NCI-H510A (cell line): ENCODE data around the gene GSN.

Experiments
- DNase-seq: peaks from one replicate; lab custom pipeline; 2025; lab: John Stamatoyannopoulos, UW

The GSN gene

DNA sequence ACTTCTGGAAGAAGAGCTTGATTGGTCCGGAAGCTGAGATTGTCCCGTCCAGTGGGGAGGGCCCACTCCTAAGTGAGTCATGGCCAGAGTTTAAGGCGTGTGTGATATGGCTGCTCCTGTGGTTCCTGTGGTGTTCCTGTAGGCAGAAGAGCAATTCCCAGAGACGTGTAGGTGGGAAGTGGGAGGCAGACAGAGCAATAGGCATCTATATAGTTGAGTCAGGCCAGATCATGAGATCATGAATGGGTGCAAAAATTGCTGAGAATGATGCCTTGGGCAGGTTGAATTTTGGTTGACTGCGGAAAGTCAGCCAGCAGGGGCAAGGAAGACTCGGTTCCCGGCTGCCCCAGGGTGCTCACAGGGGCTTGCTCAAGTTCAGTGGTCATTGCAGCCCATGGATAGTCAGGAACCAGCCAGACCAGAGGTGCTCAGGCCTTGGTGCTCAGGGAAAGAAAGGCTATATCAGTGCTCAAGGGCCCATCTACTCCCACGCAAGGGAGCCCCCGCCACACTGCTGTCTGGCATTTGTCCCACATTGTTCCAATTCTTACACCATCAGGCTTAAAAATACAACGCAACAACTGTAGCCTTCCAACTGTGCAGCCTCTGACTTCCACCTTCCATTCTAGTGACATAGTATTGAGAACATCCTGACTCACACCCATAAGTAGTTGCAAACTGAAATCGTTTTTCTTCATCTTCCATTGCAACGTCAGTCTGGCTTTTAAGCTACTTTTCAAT is 21.0 kb upstream of the GSN start:
- DNase-seq = no peak

DNA sequence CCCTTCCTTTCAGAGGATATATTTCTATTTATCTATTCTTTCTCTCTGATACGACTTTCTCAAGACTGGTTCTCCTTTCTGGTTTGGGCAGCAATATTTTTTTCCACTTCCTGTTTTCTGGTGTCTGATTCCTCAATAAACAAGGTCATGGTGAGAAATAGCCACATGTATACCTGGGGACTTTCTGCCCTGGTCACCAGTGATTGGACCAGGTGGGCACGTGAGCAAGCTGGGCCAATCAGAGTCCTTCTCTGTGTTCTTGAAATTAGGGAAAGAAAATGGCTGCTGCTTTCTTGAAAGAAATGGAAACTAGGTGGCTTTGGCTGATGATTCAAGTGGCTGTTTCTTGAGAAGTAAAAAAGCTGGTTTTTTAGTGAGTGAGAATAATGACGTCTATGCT is 18.4 kb upstream of the GSN start:
- DNase-seq = no peak

DNA sequence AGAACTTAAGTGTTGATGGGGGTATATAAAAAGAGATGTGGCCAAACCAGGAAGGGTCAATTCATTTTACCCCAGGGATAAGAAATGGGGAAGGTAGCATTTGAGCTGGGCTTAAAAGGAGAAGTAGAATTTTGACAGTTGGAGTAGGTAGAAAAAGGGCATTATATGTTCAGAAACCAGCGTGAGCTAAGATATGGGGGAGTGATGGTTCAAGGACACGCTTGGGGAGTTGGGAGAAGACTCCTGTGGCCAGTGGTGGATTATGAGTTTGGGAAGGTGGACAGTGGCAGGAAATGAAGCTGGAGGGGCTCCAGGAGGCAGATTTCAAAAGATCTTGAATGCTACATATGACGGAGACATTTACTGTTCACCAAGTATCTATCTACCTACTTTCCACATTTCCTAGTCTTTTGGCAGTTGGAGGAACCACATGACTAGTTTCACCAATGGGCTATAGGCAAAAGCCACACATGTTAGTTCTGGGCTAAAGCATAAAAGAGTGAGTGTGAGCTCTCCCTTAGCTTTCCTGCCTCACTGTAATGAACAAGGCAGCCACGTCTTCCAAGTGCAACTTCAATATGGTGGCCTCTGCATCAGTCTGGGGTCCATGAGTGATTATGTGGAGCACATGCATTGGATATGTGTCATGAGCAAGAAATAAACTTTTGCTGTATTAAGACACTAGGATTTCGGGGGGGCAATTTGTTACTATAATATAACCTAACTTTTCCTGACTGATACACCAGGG is 15.7 kb upstream of the GSN start:
- DNase-seq = no peak

DNA sequence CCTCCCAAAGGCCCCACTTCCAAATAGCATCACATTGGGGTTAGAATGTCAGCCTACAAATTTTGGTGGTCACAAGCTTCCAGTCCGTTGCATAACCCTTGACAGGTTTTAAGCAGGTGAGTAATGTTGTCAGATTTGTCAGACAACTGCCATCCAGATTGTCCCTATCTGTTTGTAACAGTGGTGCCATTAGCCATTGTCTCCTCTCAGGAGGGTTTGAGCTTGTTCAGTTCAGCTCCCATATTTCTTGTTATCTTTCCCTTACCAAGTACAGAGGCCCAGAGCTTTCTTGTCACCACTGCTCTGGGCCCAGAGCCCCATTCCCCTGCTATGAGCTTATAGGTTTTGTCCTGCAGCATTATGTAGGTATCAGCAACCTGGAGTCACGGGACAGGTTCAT is 14.8 kb upstream of the GSN start:
- DNase-seq = no peak

DNA sequence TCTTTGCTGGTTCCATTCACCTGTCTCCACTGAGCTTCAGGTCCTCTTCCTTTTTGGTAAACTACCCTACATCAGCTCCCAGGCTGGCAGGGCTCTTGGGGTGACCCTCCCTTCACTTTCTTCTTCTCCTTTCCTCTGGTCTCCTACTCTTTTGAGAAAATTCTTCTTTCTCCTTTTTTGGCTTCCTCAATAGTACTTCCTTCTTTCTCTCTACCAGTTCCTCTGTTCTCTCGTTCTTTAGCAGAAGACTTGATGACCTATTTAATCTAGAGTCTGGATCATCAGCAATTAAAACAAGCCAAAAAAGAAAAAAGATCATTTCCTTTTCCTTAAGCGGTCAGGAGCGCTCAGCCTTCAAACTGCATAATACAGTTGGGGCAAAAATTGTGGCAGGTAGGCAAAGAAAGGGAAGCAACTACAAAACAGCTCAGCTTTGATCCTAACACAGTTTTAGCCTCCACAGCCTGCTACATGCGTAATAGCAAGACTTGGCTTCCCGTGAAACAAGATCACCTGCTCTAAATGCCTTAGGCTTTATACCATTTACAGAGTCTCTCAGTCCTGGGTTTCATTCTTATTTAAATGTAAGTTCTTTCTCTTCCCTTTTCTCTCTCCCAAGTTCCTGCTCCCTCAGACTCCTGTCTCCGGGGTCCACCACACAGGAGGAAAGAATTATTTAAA is 14.0 kb upstream of the GSN start:
- DNase-seq = no peak

DNA sequence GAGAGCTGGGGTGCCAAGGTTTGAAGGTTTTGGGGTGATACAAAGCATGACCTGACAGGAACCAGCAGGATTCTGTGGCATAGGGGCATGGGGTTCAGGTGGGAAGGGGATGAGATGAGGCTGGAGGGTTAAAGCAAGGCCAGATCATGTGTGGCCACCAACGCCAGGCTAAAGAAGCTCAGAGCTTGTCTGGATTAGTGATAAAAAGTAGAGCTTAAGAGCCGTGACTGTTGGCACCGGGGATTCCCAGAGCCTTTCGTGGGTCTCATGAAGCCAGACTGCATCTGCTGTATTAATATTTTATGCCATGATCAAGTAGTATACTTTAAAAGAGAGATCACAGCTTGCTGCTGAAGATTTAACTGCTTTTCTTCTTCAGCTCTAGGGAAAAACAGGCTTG is 8.5 kb upstream of the GSN start:
- no peak for DNase-seq

DNA sequence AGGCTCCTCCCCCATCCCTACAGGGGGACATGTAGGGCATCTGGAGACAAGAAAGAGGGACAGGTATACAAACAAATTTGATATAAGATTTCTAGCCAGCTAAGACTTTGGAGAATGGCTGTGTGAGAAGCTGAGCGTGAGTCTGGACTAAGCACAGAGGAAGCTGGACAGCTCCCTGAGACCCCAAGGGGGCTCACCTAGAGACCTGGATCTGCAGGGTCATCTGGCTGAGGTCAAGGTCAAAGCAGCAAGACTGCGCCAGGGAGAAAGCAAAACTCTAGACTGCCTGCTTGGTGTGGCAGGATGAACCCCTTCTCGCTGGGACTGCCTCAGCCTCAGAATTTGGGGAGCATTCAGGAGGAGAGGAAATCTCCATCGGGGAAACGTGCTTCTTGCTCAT is 8.0 kb upstream of the GSN start:
- DNase-seq = no peak

DNA sequence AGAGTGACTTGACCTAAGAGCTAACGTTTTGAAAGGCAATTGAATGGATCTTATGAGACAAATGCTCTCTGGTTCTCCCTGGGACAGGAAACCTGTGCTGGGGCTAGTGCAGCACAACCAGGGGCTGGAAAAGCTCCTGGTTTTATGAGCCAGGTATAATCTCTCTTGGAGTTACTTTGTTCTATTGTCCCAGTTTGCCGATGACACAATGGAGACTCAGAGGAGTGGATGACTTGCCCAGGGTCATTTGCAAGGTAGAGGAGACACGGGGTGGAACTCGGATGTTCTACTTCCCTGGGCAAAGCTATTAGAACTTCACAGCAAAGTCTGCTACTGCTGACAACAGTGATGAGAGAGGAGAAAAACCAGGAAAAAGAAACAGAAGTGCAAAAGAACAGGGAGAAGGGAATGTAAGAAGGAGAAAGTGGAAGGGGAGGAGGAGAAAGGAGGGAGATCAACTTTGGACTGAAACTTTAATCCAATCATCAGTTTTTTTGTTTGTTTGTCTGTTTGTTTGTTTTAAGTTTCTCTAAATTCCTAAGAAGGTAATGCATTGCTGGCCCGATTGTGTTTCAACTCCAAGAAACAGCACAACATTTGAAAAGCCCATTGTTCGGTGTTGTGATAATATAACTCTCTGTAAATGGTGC is 7.4 kb upstream of the GSN start:
- no peak for DNase-seq

DNA sequence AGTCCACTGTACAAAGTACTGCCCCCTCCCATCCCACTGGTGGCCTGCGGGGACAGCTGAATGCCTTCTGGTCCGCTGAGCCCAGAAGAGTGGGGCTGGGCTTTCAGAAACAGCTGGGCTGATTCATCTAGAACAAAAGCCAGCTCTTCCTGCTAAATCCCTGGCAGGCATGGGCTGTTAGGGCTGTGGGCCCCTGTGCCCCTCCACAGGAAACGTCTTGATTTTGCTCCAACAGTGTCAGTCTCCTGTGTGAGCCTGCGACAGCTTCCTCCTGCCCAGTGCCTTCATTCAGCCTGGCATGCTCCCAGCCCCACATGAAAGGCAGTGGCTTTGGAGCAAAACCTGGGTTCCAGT is 6.9 kb upstream of the GSN start:
- DNase-seq = no peak

DNA sequence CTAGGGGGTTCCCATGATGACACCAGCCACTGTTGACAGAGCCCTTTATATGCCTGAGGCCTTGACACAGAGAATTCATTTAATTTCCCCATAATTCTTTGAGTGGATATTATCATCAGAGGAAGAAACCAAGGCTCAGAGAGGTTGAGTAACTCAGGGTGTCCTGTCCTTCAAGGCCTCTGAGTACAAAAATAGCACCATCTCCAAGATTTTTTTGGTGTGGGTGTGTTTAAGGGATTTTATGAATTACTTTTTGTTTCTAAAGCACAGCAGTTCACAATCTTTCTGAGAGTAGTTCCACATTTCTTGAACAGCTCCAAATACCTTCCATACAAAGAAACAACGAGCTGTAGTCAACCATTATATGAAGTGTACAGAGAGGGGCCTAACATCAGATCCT is 6.2 kb upstream of the GSN start:
- no peak for DNase-seq

DNA sequence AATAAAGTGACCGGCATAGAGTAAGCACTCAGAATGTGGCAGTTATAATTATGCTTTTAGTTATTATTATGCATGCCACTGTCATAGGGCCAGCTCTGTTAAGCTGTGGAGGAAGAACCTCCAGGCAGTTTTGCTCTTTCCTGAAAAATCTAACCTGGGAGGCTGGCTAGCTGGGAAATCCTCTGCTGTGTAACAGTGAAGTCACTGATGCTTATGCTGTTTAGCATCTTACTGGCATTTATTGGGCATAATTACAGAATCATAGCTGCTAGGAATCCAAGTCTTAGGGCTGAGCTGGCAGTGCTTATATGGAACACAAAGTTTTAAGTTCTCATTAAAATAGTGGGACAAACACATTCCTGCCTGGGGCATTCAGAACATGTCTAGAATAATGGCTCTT is 5.5 kb upstream of the GSN start:
- no peak for DNase-seq

DNA sequence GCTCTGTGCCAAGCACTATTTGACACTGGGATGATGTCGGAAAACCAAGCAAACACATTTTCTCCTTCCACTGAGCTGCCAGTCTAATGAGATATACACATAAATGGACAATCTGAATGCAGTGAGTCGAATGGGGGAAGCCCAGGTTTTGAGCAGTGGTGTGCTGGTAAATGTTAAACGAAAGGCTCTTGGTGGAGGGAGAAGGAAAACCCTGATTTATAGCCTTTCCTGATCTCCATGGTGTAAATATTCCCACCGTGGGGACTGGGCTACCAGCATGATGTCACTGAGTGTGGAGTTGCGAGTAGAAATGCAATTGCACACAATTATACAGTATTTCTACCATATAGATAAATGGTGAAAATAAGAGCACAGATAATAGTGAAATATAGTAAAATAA is 5.0 kb upstream of the GSN start:
- no peak for DNase-seq

DNA sequence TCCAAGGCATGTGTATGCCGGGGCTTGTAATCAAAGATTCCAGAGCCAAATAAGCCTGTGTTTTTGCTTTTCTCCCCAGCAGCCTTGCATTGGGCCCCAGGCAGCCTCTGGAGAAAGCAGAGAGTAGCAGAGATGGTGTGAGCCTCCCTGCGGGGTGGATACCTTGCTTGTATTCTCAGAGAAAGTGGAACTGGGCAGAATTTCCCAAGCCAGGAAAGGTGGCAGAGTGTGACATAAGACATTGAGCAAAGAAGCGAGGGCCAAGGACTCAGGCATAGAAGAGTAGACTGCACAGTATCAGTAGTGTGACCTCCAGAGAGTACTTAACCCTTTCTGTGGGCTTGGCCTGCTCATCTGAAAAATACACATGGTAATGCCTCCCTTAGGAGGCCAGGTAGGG is 1.6 kb upstream of the GSN start:
- DNase-seq = no peak

DNA sequence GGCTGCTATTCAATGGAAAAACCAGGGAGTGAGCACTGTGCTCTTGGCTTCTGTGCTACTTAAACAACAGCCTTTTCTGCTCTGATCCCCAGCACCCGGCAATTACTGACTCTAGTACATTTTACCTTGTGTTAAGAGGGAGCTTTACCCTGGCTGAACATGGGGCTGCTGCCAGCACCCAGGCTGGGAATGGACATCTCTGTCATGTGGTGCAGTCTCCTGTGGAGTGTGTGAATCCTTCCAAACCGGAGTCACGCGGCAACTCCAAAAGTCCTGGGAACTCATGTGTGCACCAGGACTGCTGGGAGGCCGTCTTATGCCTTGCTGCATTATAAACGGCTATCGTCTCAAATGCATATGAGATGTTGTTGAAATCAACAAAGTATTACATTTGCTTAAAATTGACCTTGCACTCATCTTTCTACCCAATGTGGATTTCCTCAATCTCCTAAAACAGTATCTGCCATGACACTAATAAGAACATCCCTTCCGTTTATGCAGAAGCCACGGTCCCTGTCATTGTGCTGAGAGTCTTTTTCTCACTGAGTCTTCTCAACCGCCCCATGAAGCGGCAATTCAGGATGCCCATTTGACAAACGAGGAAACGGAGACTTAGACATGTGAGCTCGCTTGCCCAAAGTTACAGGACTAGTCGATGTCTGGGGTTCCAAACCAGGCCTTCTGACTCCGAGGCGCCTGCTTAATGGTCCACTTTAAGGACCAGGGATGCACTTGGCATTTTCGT is 884 bp upstream of the GSN start:
- no peak for DNase-seq

DNA sequence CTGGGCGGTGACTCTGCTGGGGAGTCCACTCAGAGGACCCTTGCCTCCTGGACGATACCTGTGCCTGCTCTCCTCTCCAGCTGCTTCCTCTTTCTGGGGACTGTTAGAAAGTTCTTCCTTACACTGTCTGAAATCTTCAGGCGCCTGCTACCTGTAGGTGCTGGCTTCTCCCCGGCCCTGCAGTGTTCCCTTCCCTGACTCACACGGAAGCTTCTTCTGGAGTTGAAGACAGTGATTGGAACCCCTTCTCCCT is 562 bp downstream of the GSN start:
- no peak for DNase-seq

DNA sequence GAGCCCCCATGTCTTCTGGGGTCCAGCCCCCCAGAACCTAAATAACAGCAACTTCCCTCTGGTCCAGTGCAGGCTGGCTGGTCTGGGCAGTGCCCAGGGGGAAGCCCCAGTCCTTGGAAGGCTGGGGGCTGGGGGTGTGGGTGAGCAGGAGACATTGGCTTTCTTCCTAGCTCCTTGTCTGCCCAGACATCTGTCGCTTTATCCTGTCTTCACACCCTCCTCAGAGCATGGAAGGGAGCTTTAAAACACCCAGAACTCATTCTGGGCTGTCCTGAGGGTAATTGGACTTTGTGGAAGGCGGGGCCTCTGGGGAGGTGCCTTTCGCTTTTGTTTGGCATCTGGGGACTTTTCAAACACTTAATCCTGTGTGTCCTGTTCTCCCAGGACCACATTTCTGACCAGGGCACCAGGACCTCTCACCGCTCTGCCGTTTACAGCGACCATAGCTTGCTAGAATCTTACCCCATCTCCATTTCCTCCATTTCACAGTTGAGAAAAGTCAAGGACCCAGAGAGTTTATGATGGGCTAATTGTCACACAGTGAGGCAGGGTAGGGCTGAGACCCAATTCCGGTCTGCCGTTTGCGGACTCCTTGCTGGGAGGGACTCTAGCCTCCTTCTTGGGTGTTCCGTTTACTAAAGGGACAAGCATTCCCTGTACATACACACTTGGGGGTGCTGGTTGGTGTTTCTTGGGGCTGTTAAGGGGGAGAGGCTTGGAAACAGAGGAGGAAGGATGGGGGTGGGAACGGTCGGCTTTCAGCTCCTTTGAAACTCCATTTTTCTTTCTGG is 1.1 kb downstream of the GSN start:
- DNase-seq = no peak

DNA sequence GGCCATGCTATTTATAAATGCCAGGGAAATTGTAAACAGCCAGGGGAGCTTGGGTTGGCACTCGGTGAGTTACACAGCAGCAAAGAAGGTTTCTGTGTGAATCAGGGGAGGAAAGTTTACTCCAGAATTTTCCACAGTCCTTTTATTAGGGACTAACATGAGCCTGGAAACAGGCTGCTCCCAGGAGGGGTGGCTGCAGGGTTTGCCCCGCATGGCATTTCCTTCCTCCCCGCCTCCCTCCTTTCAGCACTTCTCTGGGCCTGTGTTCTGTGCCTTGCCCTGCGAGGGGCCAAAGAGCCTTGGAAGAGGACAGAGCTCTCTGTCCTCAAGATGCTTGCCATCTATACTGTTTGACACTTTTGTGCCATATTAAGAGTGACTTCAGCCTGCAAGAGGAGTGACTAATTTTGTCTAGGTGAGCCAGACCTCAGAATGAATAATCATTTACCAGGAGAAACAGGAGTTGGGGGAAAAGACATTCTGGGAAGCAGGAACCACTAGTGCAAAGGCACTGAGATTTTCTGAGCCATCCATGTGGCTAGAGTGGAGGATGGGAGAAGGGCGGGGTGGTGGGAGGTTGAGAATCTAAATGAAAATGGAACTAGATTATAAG is 1.8 kb downstream of the GSN start:
- DNase-seq = no peak

DNA sequence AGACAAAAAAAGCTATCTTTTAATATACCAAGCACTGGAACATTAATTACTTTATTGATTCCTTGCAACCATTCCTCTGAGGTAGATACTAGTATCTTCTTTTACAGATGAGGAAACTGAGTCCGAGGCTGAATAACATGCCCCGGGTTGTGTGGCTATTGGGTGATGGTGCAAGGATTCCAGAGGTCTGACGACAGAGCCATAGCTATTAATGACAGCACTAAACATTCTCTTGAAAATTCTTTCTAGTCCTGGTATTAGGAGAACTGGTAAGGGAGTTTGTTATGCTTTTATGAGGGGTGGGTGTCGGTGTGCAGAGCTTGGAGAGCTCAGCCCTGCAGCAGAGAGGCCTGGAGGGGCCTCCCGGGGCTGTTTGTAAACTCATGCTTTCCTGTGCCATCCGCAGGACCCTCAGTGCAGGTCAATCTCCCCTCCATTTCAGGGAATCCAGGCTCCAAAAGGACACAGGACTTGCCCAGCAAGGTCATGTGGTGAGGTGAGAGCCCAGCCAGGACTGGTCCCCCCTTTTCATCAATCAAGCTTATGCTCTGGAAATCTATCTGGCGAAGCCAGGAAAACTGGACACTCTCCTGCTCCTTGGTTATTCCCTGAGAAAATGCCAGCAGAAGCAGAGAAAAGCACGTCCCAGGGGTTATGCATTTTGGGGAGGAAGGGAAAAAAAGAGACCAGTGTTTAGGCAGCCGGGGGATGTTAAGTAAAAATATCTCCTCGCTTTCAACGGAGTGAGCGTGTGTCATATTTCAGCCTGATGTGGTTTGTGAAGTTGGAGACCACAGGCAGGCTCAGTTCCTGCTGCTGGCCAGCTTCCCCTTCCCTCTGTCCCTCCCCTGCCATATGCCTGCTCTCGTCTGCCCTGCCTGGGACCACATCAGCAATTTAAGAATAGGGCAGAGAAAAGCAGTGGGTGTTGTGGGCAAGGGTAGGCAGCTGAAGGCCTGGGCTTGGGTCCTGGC is 3.7 kb downstream of the GSN start:
- no peak for DNase-seq

DNA sequence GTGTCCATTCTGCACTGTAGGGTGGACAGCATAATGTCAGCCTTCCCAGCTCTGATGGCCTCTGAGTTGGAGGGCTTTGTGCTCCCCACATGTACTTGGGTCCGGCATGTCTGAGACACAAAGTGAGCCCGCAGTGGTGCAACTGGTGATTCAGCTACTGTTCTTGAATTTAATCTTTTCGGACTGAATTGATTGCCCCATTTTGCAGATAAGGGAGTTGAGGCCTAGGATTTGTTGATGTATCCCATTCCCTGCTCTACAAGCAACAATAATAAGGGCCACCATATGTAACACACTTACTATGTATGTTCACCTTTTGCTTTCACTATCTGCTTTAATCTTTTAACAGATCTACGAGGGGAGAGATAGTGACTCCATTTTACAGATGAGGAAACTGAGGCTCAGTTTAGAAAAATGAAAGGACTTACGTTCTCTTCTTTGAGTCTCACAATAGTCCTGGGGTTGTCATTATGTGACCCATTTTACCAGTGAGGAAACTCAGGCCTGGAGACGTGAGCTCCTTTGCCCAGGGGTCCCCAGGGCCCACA is 4.5 kb downstream of the GSN start:
- DNase-seq = no peak
